WERI-Rb-1 (cell line): ENCODE data around the gene PPP2R3B.

Experiments
- DNase-seq: peaks from one replicate; pipeline ENCODE4 v3.0.0-alpha.2; 2020
- H3K27ac ChIP-seq: fragments of 250-450 bp; sonication (Bioruptor Pico); 2 replicates; pipeline ENCODE4 v1.5.1; 2020; ENCODE audit warnings: mild to moderate bottlenecking, moderate library complexity
- H3K27me3 ChIP-seq: fragments of 250-450 bp; sonication (Bioruptor Pico); 2 replicates; pipeline ENCODE4 v1.5.1; 2021; ENCODE audit warnings: mild to moderate bottlenecking, low read depth, moderate library complexity; ENCODE audit not compliant: insufficient read depth, severe bottlenecking
- H3K36me3 ChIP-seq: fragments of 250-450 bp; sonication (Bioruptor Pico); 2 replicates; pipeline ENCODE4 v1.5.1; 2020; ENCODE audit warnings: mild to moderate bottlenecking, moderate library complexity
- H3K4me3 ChIP-seq: 2 replicates; pipeline ENCODE4 v1.5.1; 2011; ENCODE audit warnings: low read depth, mild to moderate bottlenecking, control low read depth, low read length
- H3K9me3 ChIP-seq: fragments of 250-450 bp; sonication (Bioruptor Pico); 2 replicates; pipeline ENCODE4 v1.5.1; 2021; ENCODE audit warnings: mild to moderate bottlenecking, moderate library complexity; ENCODE audit not compliant: severe bottlenecking
- TF ChIP-seq, protein P1 (sequence below): IDR thresholded peaks from 2 replicates; pipeline ENCODE4 v1.5.1; 2011; ENCODE audit warnings: low read depth, mild to moderate bottlenecking, control low read depth, inconsistent platforms, low read length

Gene PPP2R3B

DNA sequence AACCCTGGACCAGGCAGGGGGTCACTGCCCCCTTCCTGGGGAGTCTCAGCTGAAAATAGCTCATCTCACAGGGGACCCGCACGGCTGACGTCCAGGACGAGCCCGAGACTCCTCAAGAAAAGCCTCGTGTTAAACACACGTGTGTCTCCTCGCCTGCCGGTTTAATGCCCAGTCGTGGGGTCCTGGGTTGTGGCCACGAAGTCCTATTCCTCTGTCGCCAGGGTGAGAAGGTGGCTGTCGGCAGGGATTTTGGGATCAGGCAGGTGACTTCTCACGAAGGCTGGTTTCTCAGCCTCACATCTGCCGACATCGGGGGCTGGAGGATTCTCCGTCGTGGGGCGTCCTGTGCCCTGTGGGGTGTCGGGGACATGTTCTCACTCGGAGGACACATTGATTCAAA, 44.3 kb upstream of the PPP2R3B start:
- Histone ChIP-seq H3K27ac (no peak overlapping the region), H3K27me3 (peaks cover 62% of the 10 kb centered on the region), H3K4me3 (no peak overlapping the region), H3K36me3 (no peaks in the 10 kb centered on the region), H3K9me3 (no peaks in the 10 kb centered on the region)
- DNase-seq = no peak
- TF ChIP-seq, protein P1, sequence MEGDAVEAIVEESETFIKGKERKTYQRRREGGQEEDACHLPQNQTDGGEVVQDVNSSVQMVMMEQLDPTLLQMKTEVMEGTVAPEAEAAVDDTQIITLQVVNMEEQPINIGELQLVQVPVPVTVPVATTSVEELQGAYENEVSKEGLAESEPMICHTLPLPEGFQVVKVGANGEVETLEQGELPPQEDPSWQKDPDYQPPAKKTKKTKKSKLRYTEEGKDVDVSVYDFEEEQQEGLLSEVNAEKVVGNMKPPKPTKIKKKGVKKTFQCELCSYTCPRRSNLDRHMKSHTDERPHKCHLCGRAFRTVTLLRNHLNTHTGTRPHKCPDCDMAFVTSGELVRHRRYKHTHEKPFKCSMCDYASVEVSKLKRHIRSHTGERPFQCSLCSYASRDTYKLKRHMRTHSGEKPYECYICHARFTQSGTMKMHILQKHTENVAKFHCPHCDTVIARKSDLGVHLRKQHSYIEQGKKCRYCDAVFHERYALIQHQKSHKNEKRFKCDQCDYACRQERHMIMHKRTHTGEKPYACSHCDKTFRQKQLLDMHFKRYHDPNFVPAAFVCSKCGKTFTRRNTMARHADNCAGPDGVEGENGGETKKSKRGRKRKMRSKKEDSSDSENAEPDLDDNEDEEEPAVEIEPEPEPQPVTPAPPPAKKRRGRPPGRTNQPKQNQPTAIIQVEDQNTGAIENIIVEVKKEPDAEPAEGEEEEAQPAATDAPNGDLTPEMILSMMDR = no peak

DNA sequence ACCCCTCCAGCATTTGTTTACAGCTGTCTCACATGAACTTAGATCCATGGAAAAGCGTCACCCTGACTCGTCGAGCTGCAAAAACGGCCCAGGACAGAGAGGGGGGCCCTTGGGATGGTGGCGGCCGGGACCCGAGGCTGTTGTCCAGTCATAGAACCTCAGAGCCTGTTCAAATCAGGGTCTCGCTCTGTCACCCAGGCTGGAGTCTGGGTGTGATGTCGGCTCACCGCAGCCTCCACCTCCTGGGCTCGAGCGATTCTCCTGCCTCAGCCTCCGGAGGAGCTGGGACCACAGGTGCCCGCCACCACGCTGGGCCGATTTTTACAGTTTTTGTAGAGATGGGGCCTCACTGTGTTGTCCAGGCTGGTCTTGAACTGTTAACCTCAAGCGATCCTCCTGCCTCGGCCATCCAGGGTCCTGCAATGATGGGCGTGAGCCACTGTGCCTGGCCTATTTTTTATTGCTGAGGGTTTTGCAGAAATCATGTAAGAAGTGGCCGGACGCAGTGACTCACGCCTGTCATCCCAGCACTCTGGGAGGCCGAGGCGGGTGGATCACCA, 42.6 kb upstream of the PPP2R3B start:
- Histone ChIP-seq H3K27ac (no peak overlapping the region), H3K36me3 (no peaks in the 10 kb centered on the region), H3K9me3 (no peaks in the 10 kb centered on the region), H3K4me3 (no peak overlapping the region), H3K27me3 (peaks cover 73% of the 10 kb centered on the region)
- no peak for DNase-seq
- TF ChIP-seq, protein P1 = no peak

DNA sequence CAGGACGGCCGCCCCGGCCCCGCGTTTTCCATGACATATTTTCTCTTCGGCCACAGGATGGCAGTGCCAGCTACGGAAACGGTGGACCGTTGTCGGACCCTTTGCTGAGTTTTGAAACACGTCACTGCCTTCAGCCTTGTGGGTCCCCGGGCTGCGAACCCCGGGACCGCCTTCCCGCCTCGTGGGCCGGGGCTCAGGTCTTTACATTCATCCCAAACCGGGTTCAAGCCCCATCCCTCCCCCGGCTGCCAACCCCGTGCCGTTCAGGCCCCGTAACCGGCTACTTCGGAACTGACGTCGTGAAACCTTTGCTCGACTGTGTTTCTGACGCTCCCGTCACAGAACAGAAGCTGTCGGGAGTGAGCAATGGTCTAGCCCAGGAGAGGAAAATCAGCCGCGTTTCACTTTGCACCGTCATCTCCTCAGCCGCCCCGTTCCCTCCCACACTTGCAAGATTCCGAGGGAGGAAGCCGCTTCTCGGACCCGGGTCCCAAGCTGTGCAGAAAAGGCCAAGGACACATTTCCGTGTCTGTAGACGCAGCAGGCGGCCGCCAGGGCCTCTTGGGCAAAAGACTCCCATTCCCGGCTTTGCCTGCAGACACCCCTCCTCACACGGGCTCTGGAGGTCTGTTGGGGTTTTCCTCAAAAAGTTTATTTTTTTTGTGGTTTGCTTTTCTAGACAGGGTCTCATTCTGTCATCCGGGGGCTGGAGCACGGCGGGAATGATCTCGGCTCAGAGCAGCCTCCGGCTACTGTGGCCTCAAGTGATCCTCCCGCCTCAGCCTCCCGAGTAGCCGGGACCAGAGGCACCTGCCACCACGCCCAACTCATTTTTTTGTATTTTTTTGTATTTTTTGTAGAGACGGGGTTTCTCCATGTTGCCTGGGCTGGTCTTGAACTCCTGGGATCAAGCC, 41.4 kb upstream of the PPP2R3B start:
- peaks cover 74% of the 10 kb centered on the region for H3K27me3 ChIP-seq
- DNase-seq = peak; percentile 20
- TF ChIP-seq, protein P1 = peak; percentile 42; the same call in 1 of the 2 replicates
- no peak overlapping the region for H3K4me3 ChIP-seq
- H3K9me3 ChIP-seq = no peaks in the 10 kb centered on the region
- no peaks in the 10 kb centered on the region for H3K36me3 ChIP-seq
- H3K27ac ChIP-seq = no peak overlapping the region

DNA sequence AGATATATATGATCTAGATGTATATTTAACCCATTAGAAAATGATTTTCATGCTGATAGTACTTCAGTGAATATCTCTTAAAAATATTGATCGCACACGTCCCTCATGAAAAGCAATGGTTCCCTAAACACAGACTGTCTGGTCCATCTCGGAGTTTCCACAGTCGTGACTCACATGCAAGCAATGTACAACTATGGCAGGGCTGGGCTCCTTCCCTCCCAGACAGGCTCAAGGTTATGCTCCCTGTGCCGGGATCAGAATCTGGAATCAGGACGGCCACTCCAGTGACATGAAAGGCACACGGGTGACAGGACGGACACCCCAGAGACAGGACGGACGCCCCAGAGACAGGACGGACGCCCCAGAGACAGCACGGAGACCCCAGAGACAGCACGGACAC, 40.2 kb upstream of the PPP2R3B start:
- DNase-seq = no peak
- TF ChIP-seq, protein P1 = no peak

DNA sequence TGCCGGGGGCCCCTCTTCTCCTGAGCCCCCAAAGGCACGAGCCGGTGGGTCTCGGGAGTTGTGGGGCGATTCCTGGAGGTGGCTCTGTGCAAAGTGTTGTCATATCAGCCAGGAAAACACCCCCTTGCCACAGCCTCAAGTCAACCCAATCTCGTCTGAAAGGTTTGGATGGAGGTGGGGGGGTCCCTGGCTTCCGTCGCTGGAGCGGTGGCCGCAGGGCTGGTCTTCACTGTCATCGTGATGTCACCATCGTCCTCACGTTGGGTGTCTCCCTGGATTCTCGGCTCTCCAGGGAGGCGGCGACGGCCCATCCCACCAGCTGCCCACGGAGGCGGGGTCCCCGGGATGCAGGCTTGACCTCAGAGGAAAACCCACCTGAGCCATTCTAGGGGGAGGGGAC, 38.3 kb upstream of the PPP2R3B start:
- no peak overlapping the region for H3K27ac ChIP-seq
- TF ChIP-seq, protein P1 = no peak
- no peaks in the 10 kb centered on the region for H3K9me3 ChIP-seq
- H3K27me3 ChIP-seq = peaks cover 72% of the 10 kb centered on the region
- no peaks in the 10 kb centered on the region for H3K36me3 ChIP-seq
- no peak overlapping the region for H3K4me3 ChIP-seq
- DNase-seq = no peak

More for the DNA sequence above, 40.2 kb upstream of the PPP2R3B start:
- H3K27me3 ChIP-seq = peaks cover 76% of the 10 kb centered on the region
- no peaks in the 10 kb centered on the region for H3K9me3 ChIP-seq
- no peak overlapping the region for H3K4me3 ChIP-seq
- H3K27ac ChIP-seq = no peak overlapping the region
- no peaks in the 10 kb centered on the region for H3K36me3 ChIP-seq
